ENCODE measurements around the gene SDK1.

DNA sequence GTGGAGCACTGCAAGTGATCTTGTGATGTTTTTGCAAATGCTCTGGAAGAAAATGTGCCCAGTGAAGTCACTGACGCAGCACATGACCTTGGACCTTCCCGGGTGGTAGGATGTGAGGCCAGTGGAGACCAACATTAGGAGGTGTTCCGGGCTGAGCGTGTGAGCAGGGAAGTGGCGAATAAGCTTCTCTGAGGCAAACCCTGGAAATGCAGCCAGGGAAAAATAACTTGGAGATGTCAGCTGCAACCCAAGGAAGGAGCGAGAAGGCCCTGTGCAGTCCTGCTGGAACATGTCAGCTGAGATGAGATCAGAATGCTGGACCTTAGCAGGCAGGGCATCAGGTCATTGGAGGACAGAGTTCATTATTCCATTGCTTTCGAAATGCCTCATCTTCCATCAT lies 18.6 kb upstream of the SDK1 start:
- TF ChIP-seq, protein P1, sequence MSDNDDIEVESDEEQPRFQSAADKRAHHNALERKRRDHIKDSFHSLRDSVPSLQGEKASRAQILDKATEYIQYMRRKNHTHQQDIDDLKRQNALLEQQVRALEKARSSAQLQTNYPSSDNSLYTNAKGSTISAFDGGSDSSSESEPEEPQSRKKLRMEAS (IDR thresholded peaks at IDR 0.05): no peak
- TF ChIP-seq YY1 (IDR thresholded peaks at IDR 0.05) (no peak), JUND (IDR thresholded peaks at IDR 0.05) (no peak), TAF1 (conservative IDR thresholded peaks at IDR 0.05) (no peak), RAD21 (IDR thresholded peaks at IDR 0.05) (no peak), EGR1 (IDR thresholded peaks at IDR 0.05; ENCODE audit: low read depth in 2 of 2) (no peak), HNF4A (conservative IDR thresholded peaks at IDR 0.05) (no peak), GABPA (IDR thresholded peaks at IDR 0.05 in 1 of 2, conservative IDR thresholded peaks at IDR 0.05 in 1 of 2) (no peak)
- TF ChIP-seq, protein P2, sequence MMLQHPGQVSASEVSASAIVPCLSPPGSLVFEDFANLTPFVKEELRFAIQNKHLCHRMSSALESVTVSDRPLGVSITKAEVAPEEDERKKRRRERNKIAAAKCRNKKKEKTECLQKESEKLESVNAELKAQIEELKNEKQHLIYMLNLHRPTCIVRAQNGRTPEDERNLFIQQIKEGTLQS (IDR thresholded peaks at IDR 0.05): no peak
- TF ChIP-seq, protein P3, sequence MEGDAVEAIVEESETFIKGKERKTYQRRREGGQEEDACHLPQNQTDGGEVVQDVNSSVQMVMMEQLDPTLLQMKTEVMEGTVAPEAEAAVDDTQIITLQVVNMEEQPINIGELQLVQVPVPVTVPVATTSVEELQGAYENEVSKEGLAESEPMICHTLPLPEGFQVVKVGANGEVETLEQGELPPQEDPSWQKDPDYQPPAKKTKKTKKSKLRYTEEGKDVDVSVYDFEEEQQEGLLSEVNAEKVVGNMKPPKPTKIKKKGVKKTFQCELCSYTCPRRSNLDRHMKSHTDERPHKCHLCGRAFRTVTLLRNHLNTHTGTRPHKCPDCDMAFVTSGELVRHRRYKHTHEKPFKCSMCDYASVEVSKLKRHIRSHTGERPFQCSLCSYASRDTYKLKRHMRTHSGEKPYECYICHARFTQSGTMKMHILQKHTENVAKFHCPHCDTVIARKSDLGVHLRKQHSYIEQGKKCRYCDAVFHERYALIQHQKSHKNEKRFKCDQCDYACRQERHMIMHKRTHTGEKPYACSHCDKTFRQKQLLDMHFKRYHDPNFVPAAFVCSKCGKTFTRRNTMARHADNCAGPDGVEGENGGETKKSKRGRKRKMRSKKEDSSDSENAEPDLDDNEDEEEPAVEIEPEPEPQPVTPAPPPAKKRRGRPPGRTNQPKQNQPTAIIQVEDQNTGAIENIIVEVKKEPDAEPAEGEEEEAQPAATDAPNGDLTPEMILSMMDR (IDR thresholded peaks at IDR 0.05; ENCODE audit: low read depth, low read length, missing input control): no peak
- TF ChIP-seq, protein P4, sequence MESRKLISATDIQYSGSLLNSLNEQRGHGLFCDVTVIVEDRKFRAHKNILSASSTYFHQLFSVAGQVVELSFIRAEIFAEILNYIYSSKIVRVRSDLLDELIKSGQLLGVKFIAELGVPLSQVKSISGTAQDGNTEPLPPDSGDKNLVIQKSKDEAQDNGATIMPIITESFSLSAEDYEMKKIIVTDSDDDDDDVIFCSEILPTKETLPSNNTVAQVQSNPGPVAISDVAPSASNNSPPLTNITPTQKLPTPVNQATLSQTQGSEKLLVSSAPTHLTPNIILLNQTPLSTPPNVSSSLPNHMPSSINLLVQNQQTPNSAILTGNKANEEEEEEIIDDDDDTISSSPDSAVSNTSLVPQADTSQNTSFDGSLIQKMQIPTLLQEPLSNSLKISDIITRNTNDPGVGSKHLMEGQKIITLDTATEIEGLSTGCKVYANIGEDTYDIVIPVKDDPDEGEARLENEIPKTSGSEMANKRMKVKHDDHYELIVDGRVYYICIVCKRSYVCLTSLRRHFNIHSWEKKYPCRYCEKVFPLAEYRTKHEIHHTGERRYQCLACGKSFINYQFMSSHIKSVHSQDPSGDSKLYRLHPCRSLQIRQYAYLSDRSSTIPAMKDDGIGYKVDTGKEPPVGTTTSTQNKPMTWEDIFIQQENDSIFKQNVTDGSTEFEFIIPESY (IDR thresholded peaks at IDR 0.05): no peak

Measured in liver (tissue), 3 donors.